GM21528 (cell line): ENCODE results near the gene RMI2.

ENCODE experiments used
- ATAC-seq: cut with Tn5 transposase; IDR thresholded peaks from one replicate; pipeline ENCODE4 v1.9.1; 2021; ENCODE audit warnings: mild to moderate bottlenecking, moderate library complexity; ENCODE audit not compliant: unreplicated experiment, low FRiP score

Gene RMI2

DNA sequence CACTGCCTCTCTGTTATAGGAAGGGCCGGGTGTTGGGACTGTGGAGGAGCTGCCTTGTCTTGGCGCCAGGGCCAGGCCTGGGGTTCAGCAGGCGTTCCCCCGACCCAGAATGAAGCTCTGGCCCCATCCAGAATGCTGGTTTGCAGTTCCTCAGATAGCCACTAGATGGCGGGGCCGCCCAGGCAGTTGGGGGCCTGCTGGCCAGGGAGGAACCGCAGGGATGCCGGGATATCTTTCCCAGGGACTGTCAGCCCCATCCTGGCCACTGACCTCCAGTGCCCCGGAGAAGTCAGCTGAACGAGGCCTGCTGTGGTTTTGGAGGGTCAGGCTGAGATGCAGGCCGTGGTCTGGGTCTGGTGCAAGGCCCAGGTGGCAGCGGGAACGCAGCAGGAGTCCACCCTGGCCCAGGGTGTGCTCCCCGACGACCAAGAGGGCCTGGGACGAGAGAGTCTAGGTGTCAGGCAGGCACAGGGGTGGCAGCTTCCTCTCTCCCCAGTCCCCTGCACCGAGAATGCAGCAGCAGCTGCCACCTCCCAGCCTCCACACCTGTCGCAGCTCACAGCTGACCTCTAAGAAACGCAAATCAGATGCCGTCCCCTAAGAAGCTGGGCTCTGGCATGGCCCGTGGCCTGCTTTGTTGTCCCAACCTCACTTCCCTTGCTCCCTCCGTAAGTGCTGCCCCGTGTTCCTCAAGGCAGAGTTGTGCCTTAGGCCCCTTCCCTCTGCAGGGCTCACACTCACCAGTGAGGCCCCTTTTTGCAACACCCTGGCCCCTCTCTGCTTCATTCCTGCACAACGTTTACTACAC lies 51.2 kb downstream of the RMI2 start:
- no peak for ATAC-seq

DNA sequence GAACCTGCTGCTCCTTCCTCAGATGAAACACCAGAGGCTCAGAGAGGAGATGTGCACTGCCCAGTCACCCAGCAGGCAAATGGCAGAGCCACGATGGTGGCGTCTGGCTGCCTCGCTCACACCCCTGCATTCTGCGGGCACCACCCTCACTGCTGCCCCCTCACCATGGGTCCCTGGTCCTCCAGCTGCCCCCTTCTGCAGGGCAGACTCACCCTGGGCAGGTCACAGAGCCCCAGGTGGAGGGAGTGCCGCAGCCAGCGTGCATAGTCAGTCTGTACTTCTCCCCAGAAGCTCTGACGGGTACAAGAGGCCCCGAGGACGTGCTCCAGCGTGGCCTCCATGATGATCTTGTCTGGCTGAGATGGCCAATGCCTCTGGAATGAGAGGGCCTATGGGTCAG lies 52.9 kb downstream of the RMI2 start:
- no peak for ATAC-seq

DNA sequence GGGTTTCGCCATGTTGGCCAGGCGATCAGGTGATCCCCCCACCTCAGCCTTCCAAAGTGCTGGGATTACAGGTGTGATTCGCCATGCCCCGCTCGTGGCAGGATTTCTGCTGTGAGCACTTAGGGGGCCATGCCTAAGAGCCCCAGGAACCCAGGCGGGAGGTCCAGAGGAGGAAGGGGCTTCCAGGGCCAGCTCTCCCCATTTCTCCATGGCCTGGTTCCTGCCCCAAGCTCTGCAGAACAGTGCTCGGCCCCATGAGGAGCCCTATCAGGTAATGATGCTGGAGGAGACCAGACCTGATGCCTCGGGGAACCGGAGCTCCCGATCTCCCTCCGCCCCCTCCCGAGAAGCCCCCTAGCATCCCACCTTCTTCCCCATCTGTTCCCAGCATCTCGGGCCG lies 53.6 kb downstream of the RMI2 start:
- ATAC-seq = no peak

DNA sequence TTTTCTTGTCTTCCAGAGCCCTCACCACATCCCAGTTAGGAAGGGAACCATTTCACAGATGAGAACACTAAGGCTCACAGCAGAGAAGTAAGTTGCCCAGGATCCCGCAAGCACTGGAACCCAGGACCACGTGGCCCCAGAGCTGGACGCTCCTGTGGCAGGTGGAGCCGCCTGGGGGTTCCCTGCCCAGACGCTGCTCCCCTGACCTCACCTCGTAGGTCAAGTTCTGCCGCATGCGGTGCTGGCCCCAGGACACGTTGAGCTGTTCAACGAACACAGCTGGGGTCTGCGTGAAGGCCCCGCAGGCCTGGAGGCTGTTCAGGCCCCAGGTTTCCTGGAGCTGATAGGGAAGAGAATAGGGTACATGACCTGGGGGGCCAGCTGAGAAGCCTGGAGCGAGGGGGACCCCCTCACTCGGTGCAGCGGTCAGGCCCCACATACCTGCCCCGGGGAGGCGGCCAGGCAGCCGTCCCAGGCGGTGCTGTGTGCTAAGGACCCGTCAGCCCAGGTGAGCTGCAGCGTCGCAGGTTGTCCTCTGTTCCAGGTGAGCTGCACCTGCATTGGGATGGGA lies 54.1 kb downstream of the RMI2 start:
- no peak for ATAC-seq

DNA sequence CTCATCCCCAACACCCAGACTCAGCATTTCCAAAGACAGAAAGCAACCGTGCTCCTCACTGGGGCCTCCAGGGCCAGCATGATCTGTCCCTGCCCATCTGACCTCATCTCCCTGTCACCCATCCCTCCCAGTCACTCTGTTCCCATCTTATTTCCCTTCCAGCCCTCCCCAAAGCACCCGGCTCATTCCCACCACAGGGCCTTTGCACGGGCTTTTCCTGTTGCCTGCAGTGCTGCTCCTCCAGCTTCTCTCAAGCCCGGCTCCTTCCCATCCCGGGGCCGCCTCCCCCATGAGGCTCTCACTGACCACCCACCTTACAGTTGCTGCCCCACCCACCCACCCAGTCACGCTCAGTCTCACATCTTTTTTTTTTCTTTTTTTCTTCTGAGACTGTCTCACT lies 54.8 kb downstream of the RMI2 start:
- ATAC-seq = no peak
